HG02852 (cell line): Measurements from ENCODE around the gene PRKAG2.

ENCODE experiments used
- ATAC-seq: cut with Tn5 transposase; IDR thresholded peaks from one replicate; pipeline ENCODE4 v1.9.1; 2021; ENCODE audit warnings: mild to moderate bottlenecking, moderate library complexity; ENCODE audit not compliant: unreplicated experiment

The PRKAG2 gene

DNA sequence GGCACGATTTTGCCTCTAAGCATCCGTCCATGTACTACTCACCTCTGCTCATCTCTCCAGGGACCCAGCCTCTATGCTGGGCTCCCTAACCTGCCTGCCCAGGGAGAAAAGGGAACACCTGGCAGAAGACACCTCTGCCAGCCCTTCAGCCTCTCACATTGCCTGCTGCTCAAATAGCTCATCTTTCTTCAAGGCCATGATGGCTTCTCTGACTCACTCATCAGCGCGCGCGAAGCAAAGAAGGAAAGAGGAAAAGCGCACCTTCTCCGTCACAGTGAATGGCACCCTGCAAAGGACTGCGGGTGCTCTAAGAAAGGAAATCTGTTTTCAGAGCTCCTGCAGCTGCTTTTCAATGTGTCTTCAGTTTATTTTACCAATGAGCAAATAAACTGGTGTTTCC lies 174.0 kb downstream of the PRKAG2 start:
- no peak for ATAC-seq

GRCh38 chr7:151700586-151701165 lies 176.2 kb downstream of the PRKAG2 start:
- no peak for ATAC-seq

GRCh38 chr7:151699928-151700319 lies 177.0 kb downstream of the PRKAG2 start:
- no peak for ATAC-seq

- no peak for ATAC-seq
Observed at GRCh38 chr7:151699147-151699927, 177.6 kb downstream of the PRKAG2 start.

DNA sequence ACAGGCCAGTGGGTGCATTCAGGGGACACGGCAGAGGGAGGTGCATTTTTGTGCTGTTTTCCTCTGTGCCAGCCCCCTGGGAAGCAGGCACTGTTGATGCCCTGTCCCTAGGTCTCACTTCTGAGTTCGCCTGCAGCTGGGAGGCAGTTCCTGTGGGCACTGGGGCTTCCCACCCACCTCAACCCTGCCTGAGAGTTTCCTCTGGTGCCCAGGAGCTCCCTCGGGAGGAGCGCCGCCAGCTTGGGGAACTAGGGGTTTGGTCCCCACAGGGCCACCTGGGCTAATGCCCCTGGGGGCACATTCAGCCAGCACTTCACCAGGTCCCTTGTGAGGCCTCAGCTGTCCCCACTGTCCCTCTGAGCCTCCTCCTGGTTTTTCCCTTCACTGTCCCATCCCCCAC lies 179.0 kb downstream of the PRKAG2 start:
- ATAC-seq: no peak

DNA sequence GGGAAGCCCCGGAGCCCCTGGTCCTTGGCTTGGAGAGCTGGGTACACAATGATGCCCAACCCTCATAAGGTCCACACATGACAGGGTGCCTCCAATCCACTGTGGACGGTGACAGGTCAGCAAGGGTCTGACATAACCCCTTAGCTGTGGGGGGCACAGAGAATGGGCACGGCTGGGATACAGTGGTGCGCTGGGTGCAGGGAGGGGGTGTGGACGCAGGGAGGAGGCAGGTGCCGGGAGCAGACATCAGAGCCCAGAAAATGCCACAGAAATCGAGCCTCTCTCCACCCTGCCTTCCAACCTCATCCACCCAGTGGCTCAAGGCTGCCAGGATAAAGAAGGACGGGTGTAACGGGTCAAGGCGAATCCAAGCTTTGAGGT lies 179.4 kb downstream of the PRKAG2 start:
- ATAC-seq: no peak

- no peak for ATAC-seq
Observed at GRCh38 chr7:151696721-151697514, 180.0 kb downstream of the PRKAG2 start.

DNA sequence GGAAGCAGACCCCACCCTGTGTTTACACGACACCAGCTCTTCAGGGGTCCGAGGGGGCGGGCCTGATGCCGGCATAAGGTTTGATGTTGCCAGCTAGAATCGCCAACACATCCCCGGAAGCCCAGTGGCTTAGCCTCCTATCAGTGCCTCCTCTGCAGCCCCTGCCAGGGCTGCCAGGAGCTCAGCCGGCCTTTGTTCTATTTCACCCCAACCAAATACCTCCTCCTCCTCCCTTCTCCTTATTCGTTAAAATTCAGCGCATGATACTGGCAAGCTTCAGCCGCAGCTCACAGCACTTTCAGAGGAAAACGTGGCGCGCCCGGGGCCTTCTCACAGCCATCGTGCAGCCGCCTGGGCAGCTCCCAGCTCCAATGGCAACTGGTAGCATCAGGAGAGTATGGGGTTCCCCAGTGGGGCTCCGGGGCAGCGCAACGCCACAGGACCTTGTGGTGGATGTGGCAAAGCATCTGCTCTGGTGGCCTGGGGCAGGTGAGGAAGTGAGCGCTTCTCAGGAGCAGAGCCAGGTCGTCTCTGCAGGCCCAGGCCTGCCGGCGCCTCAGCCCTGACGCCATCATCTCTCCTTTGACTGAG lies 180.9 kb downstream of the PRKAG2 start:
- ATAC-seq: no peak

DNA sequence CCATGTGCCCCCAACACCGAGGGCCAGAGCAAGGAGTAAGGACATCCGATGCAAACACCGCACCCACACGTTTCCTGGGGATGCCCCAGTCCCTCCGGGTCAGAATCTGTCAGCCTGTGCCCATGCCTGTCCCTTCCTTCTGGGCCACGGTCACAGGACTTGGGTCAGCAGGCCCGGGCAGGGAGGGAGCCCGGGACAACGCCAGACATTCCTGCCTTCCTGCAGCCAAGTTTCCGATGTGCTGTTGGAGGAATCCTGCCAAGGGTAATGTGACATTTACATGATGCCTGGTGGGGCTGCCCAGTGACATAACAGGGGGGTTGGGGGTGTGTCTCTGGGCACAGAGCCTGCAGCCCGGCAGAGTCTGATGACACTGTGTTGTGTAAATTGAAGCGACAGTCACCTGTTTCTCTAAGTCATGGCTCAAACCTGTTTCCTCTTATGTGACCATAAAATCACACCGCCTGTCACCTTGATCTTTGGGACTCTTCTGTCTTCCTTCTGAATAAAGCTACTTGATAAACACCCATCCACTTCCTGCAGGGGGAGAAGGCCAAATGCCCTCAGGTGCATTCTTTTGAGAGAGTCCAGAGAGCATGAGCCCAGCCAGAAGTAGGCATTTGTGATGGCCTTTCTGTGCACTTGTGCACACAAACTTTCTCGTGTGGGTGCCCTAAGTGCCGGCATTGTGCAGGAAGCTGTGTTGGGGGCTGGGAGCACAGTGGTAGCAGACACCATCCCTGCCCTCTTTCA lies 181.9 kb downstream of the PRKAG2 start:
- no peak for ATAC-seq

DNA sequence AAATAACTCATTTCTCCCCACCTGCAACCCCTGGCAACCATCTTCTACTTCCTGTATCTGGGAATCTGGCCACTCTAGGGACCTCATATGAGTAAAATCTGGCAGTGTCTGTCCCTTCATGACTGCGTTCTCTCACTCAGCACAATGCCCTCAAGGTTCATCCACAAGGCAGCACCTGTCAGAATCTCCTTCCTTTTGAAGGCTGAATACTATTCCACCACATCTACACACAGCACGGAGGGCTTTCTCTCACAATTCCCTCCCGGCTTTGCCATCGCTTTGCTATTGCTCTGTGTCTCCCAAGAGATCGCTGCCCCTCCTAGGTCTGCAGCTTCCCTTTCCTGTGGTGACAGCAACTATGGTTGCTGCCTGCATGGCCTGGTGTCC lies 182.5 kb downstream of the PRKAG2 start:
- ATAC-seq: no peak

DNA sequence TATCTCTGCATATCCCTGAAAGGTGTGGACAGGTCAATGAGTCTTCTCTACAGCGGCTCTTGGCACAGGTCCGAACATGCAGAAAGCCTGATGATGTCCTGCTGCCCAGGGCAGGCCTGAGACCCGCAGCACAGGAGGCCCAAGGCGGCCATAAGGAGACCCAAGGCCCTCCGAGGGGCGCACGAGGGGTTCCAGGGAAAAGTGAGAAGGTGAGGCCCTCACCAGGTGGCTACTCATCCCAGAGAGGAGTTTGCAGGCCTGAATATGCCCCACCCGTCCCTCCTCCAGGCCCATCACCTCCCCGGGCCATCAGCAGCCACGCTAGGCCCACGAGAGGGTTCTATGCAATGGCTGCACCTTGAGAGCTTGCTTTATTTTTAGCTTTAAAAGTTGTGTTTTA lies 183.8 kb downstream of the PRKAG2 start:
- ATAC-seq: no peak

GRCh38 chr7:151692721-151693120 lies 184.2 kb downstream of the PRKAG2 start:
- no peak for ATAC-seq

DNA sequence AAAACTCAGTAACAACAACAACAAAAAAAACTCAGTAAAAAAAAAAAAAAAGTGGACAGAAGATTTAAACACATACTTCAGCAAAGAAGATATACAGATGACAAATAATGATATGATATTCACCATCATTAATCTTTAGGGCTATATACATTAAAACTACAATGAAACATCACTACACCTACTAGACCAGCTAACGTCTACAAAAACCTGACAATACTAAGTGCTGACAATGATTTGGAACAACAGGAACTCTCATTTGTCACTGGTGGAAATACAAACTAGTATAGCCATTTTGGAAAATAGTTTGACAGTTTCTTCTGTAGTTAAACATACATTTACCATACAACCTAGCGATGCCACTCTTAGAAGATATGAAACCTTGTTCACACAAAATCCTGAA lies 185.5 kb downstream of the PRKAG2 start:
- ATAC-seq: no peak

DNA sequence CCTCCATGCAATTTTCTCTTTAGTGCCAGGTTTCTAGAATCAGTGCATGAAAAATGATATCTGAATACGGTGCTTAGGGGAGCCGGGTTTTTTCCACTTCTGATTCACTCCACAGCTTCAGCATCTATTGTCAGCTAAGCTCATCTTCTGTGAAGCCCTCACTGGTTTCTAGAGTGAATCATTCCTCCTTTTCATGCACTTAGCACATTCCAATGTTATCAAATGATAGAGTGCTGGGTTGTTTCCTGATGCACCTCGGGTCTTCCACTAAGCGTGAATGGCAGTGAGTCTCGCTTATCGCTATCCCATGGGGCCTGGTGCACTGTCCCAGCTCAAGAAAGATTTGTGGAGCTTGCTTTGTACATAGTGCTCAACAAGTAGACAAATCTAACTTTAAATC lies 186.3 kb downstream of the PRKAG2 start:
- no peak for ATAC-seq

DNA sequence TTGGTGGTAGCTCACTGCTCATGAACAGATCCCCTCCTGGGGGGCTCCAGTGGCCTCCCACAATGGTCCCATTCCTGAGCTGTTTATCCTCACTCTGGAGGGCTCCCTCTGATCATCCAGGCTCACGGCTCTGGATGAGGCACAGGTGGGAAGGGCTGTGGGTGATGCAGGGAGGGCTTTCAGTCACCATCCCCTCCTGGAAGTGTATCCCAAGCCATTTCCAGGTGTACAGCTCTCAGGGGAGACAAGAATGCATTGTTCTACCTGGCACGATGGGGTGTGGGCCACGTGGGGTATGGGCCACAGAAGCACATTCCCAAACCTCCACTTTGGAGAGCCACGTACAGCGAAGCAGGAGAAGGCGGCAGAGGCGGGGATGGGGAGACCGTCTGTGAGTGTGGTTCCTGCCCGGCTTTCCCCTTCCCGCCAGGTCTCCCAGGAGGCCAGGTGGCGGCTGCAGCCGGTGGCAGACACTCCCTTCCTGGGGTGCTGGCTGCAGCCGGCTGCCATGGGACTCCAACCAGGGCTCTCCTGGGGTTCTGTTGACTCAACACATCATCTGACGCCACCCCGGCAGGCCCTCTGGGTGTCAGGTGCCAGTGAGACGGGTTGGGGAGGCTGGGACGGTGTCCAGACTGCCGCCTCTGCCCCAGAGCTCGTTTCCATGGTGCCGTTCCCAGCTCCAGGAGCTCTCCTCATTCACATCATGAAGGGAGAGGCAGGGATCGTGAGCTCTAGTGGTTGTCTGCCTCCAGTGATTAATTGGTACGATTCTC lies 187.5 kb downstream of the PRKAG2 start:
- no peak for ATAC-seq

DNA sequence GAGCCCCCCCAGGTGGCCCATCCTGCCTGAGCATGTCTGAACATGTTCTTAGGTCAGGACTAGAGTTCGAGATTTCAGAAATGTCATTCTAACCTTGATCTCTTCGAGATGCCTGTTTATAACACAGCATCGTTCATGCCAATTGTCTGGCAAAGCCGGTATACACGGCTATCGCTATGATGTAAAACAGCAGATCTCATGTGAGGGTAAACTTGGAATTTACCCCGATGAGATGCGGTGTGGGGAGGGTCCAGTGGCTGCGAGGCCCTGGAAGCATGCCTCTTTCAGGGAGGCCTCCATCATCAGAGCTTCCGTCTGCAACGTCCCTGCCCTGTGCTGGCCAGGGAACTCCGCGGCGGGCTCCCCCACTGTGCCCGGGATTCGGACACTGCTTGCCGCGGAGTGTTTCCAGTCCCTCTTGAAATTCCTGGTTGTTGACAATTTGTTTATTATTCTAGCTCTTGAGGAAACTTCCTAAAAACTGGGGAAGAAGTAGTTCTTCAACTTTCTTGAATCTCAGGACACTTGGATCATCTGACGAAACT lies 188.6 kb downstream of the PRKAG2 start:
- ATAC-seq: no peak

DNA sequence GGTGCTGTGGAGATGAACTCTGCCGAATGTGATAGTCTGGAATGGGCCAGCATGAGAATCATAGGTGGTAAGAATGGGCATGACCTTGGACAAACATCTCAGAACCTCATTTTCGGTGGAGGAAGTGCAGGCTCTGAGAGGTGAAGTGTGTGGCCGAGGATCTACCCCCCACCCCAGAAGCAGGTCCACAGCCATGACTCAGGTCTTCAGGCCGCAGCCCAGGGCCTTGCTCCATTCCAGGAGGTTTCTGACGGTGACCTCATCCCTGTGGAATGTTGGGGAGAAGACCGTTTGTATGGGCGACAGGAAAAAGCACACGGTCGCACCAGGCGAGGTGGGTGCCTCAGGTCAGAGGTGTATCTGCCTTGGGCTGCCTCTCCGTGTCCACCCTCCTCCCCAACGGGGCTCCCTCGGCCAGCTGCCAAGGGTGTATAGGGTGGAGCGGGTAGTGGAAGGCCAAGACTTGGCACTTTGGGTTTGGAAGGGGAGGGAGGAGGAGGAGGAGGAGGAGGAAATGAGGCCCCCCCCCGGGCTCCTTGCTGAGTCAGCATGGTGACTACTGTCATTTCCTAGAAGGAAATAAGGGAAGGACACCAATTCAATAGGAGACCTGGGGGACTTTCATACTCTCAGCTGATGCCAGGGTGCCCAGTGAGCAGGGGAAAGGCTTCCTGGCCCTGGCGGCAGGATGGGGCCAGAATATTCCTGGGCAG lies 189.2 kb downstream of the PRKAG2 start:
- ATAC-seq: no peak

GRCh38 chr7:151686826-151687225 lies 190.1 kb downstream of the PRKAG2 start:
- ATAC-seq: no peak

GRCh38 chr7:151686016-151686766 lies 190.7 kb downstream of the PRKAG2 start:
- no peak for ATAC-seq
